Endodermal cell (in vitro differentiated cells): Measurements from ENCODE around the gene TTC32. TPM values are rescaled to one million over a fixed set of nuclear protein-coding genes. Genes with fewer than 3 reads are reported as not detected.

ENCODE experiments used
- DNase-seq: peaks from one replicate; pipeline ENCODE4 v3.0.0-alpha.2; 2017
- H3K27ac ChIP-seq: 2 replicates; pipeline ENCODE4 v1.5.1; 2013; ENCODE audit warnings: mild to moderate bottlenecking, low read depth, low read length, moderate library complexity
- H3K27me3 ChIP-seq: 2 replicates; pipeline ENCODE4 v1.6.1; 2013; ENCODE audit warnings: mild to moderate bottlenecking, low read length, moderate library complexity; ENCODE audit not compliant: insufficient read depth, control insufficient read depth, poor library complexity, severe bottlenecking
- H3K36me3 ChIP-seq: 2 replicates; pipeline ENCODE4 v1.7.0; 2013; ENCODE audit warnings: mild to moderate bottlenecking, low read length, moderate library complexity; ENCODE audit not compliant: control insufficient read depth, insufficient read depth
- H3K4me1 ChIP-seq: one replicate; pipeline ENCODE4 v1.7.0; 2013; ENCODE audit warnings: low read length; ENCODE audit not compliant: control insufficient read depth, insufficient read depth
- H3K4me3 ChIP-seq: 2 replicates; pipeline ENCODE4 v1.5.1; 2013; ENCODE audit warnings: mild to moderate bottlenecking, low read length, moderate library complexity
- H3K9ac ChIP-seq: 2 replicates; pipeline ENCODE4 v1.6.1; 2013; ENCODE audit warnings: mild to moderate bottlenecking, low read length, moderate library complexity; ENCODE audit not compliant: poor library complexity, severe bottlenecking; ENCODE audit errors: extremely low read depth
- H3K9me3 ChIP-seq: 2 replicates; pipeline ENCODE4 v1.6.1; 2013; ENCODE audit warnings: mild to moderate bottlenecking, low read length, moderate library complexity; ENCODE audit not compliant: control insufficient read depth
- H3K27ac Mint-ChIP-seq: 2 replicates; pipeline ENCODE4 v1.8.0; 2020; ENCODE audit warnings: mixed read lengths
- H3K27me3 Mint-ChIP-seq: 2 replicates; pipeline ENCODE4 v1.8.0; 2021; ENCODE audit warnings: mild to moderate bottlenecking, mixed read lengths; ENCODE audit not compliant: insufficient read depth
- H3K36me3 Mint-ChIP-seq: 2 replicates; pipeline ENCODE4 v1.8.0; 2020; ENCODE audit warnings: low read depth, mixed read lengths
- H3K4me1 Mint-ChIP-seq: 2 replicates; pipeline ENCODE4 v1.8.0; 2020; ENCODE audit warnings: mixed read lengths
- H3K4me3 Mint-ChIP-seq: 2 replicates; pipeline ENCODE4 v1.8.0; 2020; ENCODE audit warnings: mild to moderate bottlenecking, moderate library complexity, mixed read lengths
- H3K9me3 Mint-ChIP-seq: 2 replicates; pipeline ENCODE4 v1.8.0; 2020; ENCODE audit warnings: mild to moderate bottlenecking, mixed read lengths
- WGBS, 2 experiments: methylation state at CpG; one replicate each; pipeline versions ENCODE4 v1.1.5 to v1.1.7; 2013; ENCODE audit warnings: missing lambda C conversion rate in 2 of 2, mixed read lengths in 1 of 2; ENCODE audit not compliant: insufficient coverage in 1 of 2, insufficient read length in 1 of 2; 5-methylcytosine and 5-hydroxymethylcytosine counted together
- total RNA-seq, 2 donors: library from RNA; stranded (reverse); fragmentation: NEBNext Ultra II Directional in 1 of 2; extraction: Animal tissue kit (Norgen Biotek cat#: 25700) in 1 of 2; gene quantifications; 2 replicates in 1 of 2; 3 replicates in 1 of 2; pipeline ENCODE4 v1.2.1, GENCODE V29; 2021
- TF ChIP-seq, protein P1 (sequence below): fragments of 200-600 bp; sonication (generic); conservative IDR thresholded peaks from 2 replicates; pipeline ENCODE4 v1.5.0; 2021; ENCODE audit warnings: antibody characterized with exemption, mild to moderate bottlenecking

The TTC32 gene
- total RNA-seq, 2 donors from 2014 or later: 10.2 to 13.0 TPM

DNA sequence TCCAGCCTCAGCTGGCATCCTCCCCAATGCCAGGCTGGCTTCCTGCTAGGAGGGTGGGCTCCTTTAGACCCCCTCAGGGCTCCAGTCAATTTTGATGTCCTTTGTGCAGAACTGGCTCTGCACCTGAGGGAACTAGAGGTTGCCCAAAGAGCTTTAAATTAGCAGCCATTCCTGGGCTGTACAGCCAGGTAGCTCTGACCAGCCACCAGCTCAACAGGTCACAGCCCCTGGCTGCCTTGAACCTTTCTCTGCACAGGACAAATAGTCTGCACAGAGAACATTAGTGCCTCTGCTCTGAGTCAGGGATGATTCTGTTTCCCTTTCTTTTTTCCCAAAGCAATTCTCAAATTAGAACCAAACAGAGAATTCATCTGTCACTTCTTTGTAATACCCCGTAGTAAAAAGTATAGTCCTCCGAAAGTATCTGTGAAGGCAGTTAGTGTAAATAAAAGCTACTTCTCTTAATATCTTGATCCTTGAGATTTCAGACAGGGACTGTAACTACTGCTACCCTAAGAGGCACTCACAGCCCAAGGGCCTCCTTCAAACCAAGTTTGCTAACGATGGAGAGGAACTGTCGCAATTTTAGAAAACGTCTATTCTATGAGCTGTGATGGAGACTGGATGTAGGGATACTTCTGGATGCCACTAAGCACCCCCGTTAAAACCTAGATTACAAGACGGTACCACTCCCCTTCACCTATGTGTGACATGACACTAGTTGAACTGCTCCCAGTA, 3.0 kb downstream of the TTC32 start:
- Histone ChIP-seq H3K4me3 (no peak overlapping the region), H3K27ac (no peak overlapping the region), H3K27me3 (no peaks in the 10 kb centered on the region), H3K4me1 (peaks cover 4% of the 10 kb centered on the region), H3K9me3 (no peaks in the 10 kb centered on the region), H3K9ac (no peak overlapping the region), H3K36me3 (no peaks in the 10 kb centered on the region)
- peaks cover 6% of the 10 kb centered on the region for H3K36me3 Mint-ChIP-seq
- no peaks in the 10 kb centered on the region for H3K27me3 Mint-ChIP-seq
- H3K4me3 Mint-ChIP-seq: no peak overlapping the region
- WGBS, 2 experiments: 89 to 100% methylated on average over 4 to 7 of the region's 7 CpGs
- no peak for DNase-seq
- H3K27ac Mint-ChIP-seq: no peak overlapping the region
- TF ChIP-seq, protein P1, sequence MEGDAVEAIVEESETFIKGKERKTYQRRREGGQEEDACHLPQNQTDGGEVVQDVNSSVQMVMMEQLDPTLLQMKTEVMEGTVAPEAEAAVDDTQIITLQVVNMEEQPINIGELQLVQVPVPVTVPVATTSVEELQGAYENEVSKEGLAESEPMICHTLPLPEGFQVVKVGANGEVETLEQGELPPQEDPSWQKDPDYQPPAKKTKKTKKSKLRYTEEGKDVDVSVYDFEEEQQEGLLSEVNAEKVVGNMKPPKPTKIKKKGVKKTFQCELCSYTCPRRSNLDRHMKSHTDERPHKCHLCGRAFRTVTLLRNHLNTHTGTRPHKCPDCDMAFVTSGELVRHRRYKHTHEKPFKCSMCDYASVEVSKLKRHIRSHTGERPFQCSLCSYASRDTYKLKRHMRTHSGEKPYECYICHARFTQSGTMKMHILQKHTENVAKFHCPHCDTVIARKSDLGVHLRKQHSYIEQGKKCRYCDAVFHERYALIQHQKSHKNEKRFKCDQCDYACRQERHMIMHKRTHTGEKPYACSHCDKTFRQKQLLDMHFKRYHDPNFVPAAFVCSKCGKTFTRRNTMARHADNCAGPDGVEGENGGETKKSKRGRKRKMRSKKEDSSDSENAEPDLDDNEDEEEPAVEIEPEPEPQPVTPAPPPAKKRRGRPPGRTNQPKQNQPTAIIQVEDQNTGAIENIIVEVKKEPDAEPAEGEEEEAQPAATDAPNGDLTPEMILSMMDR: no peak
- no peaks in the 10 kb centered on the region for H3K9me3 Mint-ChIP-seq
- H3K4me1 Mint-ChIP-seq: peaks cover 22% of the 10 kb centered on the region

DNA sequence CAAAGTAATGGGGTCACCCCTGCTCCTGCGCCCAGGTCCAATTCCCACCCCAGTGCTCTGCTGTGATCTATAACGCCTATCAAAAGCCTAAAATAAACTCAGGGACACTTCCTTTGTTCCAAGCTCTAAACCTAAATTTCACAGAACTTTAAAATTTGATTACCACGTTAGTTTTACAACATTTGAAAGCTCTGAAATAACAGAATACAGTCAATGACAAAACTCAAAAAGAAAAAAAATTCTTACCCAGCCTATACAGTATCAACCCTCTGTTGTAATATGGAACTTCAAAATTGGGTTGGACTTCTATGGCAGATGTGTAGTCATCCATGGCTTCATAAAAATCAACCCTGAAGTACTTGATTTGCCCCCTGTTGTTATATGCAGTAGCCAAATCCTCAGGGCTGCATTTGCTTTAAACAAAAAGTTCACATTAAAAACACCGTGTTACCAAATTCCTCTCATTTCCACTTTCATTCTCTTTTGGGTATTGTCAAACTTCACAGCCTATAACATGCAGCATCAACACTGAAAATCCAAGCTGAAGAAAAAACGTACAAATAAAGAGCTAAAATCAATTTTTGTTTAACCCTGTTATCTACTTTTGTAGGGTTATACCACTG, 4.0 kb downstream of the TTC32 start:
- H3K4me3 Mint-ChIP-seq: no peak overlapping the region
- Histone ChIP-seq H3K27ac (no peak overlapping the region), H3K9me3 (no peaks in the 10 kb centered on the region), H3K27me3 (no peaks in the 10 kb centered on the region), H3K4me1 (peaks cover 4% of the 10 kb centered on the region), H3K36me3 (no peaks in the 10 kb centered on the region), H3K4me3 (no peak overlapping the region), H3K9ac (no peak overlapping the region)
- H3K27ac Mint-ChIP-seq: no peak overlapping the region
- 90% methylated on average over 5 of the region's 5 CpGs for WGBS, 2 experiments
- peaks cover 19% of the 10 kb centered on the region for H3K4me1 Mint-ChIP-seq
- TF ChIP-seq, protein P1: no peak
- H3K27me3 Mint-ChIP-seq: no peaks in the 10 kb centered on the region
- H3K36me3 Mint-ChIP-seq: peaks cover 6% of the 10 kb centered on the region
- no peaks in the 10 kb centered on the region for H3K9me3 Mint-ChIP-seq
- DNase-seq: no peak

DNA sequence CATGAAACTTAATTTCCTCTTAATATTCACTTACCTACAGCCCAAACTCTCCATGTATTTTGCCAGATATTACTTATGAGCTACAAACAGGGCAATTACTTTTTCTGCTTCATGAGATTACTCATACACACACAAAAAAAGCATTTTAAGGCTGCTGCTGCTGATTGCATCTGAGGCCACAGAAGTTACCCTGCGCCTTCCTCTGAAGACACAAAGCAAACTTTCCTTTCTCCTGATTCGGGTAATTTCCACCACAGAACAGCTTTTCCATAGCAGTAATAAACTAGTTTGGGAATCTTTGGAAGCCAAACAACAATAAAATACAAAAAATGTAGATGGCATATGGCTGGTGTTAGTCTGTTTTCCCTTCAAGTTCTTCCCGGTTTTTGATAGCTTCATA, 6.2 kb downstream of the TTC32 start:
- H3K27ac Mint-ChIP-seq: peak overlapping the region; percentile 55
- Histone ChIP-seq H3K27ac (no peak overlapping the region), H3K36me3 (no peaks in the 10 kb centered on the region), H3K27me3 (no peaks in the 10 kb centered on the region), H3K4me3 (no peak overlapping the region), H3K4me1 (peaks cover 3% of the 10 kb centered on the region), H3K9ac (no peak overlapping the region), H3K9me3 (no peaks in the 10 kb centered on the region)
- peaks cover 24% of the 10 kb centered on the region for H3K4me1 Mint-ChIP-seq
- H3K9me3 Mint-ChIP-seq: no peaks in the 10 kb centered on the region
- DNase-seq: no peak
- no peaks in the 10 kb centered on the region for H3K27me3 Mint-ChIP-seq
- WGBS, 2 experiments: 89 to 93% methylated on average over 3 of the region's 3 CpGs
- TF ChIP-seq, protein P1: no peak
- no peak overlapping the region for H3K4me3 Mint-ChIP-seq
- peaks cover 6% of the 10 kb centered on the region for H3K36me3 Mint-ChIP-seq
